ENCODE results near the gene ADD1.

GRCh38 chr4:2932951-2933565 is 89.4 kb downstream of the ADD1 start:
- no peak for TF ChIP-seq CTCF (IDR thresholded peaks at IDR 0.05)
- TF ChIP-seq POLR2A (IDR thresholded peaks at IDR 0.05; ENCODE audit: low read depth) = no peak
- no peak for TF ChIP-seq POLR2AphosphoS5 (IDR thresholded peaks at IDR 0.05)
- no peak for TF ChIP-seq EP300 (IDR thresholded peaks at IDR 0.05)
